HL-60 (cell line): ENCODE data around the gene OR2Y1.
"Not testable (repeated sequence)": the region's sequence is repeated elsewhere in the genome, so short reads cannot be mapped to it uniquely, and the experiment has no call there.

ENCODE experiments used
- DNase-seq, 2 experiments: peaks; one replicate each; pipeline ENCODE4 v3.0.0-alpha.2; 2010 to 2020; ENCODE audit warnings: low read depth in 1 of 2, low spot score in 1 of 2
- H3K27ac ChIP-seq: fragments of 250-450 bp; sonication (Bioruptor Pico); replicated peaks from 2 replicates; pipeline ENCODE4 v1.5.1; 2020; ENCODE audit warnings: mild to moderate bottlenecking, moderate library complexity
- H3K27me3 ChIP-seq: fragments of 250-450 bp; sonication (Bioruptor Pico); 2 replicates; pipeline ENCODE4 v1.5.1; 2021; ENCODE audit warnings: mild to moderate bottlenecking, moderate library complexity; ENCODE audit not compliant: insufficient read depth, poor library complexity, severe bottlenecking
- H3K4me3 ChIP-seq: replicated peaks from 2 replicates; pipeline ENCODE4 v1.5.1; 2011; ENCODE audit warnings: mild to moderate bottlenecking, control low read depth, low read length; ENCODE audit not compliant: insufficient read depth
- CTCF ChIP-seq: IDR thresholded peaks from one replicate; pipeline ENCODE4 v1.5.1; 2011; ENCODE audit warnings: low read length, control low read depth, inconsistent platforms; ENCODE audit not compliant: insufficient read depth
- GABPA ChIP-seq: IDR thresholded peaks from 2 replicates; pipeline ENCODE4 v1.6.1; 2012; ENCODE audit warnings: low read depth
- POLR2AphosphoS5 ChIP-seq: IDR thresholded peaks from 2 replicates; pipeline ENCODE4 v1.6.1; 2012; ENCODE audit warnings: low read depth
- SPI1 ChIP-seq: IDR thresholded peaks from 2 replicates; pipeline ENCODE4 v1.6.1; 2012; ENCODE audit warnings: low read depth, mild to moderate bottlenecking, borderline replicate concordance
- TF ChIP-seq, protein P1 (sequence below): IDR thresholded peaks from 2 replicates; pipeline ENCODE4 v1.6.1; 2012; ENCODE audit warnings: low read depth; ENCODE audit not compliant: insufficient replicate concordance

The OR2Y1 gene

GRCh38 chr5:180700440-180700839 lies 39.4 kb downstream of the OR2Y1 start:
- not testable (repeated sequence) for H3K27me3 ChIP-seq, H3K27ac ChIP-seq, DNase-seq, H3K4me3 ChIP-seq

DNA sequence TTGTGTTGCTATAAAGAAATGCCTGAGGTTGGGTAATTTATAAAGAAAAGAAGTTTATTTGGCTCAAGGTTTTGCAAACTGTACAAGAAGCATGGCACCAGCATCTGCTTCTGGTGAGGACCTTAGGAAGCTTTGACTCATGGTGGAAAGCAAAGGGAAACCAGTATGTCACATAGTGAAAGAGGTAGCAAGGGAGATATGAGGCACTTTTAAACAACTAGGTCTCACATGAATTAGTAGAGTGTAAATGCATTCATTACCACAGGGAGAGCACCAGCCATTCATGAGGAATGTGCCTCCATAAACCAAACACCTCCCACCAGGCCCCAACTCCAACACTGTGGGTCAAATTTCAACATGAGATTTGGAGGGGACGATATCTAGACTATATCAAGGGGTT lies 40.8 kb downstream of the OR2Y1 start:
- Histone ChIP-seq H3K27me3 (no peaks in the 10 kb centered on the region), H3K27ac (no peak overlapping the region)

GRCh38 chr5:180696116-180696515 lies 43.7 kb downstream of the OR2Y1 start:
- Histone ChIP-seq H3K4me3 (no peak overlapping the region), H3K27me3 (no peaks in the 10 kb centered on the region), H3K27ac (no peak overlapping the region)
- DNase-seq: no peak
- TF ChIP-seq POLR2AphosphoS5: no peak

More for the DNA sequence above, 40.8 kb downstream of the OR2Y1 start:
- DNase-seq: no peak
- TF ChIP-seq CTCF (no peak), SPI1 (no peak)
- TF ChIP-seq, protein P1, sequence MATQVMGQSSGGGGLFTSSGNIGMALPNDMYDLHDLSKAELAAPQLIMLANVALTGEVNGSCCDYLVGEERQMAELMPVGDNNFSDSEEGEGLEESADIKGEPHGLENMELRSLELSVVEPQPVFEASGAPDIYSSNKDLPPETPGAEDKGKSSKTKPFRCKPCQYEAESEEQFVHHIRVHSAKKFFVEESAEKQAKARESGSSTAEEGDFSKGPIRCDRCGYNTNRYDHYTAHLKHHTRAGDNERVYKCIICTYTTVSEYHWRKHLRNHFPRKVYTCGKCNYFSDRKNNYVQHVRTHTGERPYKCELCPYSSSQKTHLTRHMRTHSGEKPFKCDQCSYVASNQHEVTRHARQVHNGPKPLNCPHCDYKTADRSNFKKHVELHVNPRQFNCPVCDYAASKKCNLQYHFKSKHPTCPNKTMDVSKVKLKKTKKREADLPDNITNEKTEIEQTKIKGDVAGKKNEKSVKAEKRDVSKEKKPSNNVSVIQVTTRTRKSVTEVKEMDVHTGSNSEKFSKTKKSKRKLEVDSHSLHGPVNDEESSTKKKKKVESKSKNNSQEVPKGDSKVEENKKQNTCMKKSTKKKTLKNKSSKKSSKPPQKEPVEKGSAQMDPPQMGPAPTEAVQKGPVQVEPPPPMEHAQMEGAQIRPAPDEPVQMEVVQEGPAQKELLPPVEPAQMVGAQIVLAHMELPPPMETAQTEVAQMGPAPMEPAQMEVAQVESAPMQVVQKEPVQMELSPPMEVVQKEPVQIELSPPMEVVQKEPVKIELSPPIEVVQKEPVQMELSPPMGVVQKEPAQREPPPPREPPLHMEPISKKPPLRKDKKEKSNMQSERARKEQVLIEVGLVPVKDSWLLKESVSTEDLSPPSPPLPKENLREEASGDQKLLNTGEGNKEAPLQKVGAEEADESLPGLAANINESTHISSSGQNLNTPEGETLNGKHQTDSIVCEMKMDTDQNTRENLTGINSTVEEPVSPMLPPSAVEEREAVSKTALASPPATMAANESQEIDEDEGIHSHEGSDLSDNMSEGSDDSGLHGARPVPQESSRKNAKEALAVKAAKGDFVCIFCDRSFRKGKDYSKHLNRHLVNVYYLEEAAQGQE: no peak
- H3K4me3 ChIP-seq: no peak overlapping the region

- no peak for TF ChIP-seq CTCF
- no peak for TF ChIP-seq POLR2AphosphoS5
- TF ChIP-seq, protein P1: no peak
- no peak for TF ChIP-seq GABPA
- TF ChIP-seq SPI1: no peak
- H3K27me3 ChIP-seq: no peaks in the 10 kb centered on the region
- no peak overlapping the region for H3K4me3 ChIP-seq
- no peak for DNase-seq
- no peak overlapping the region for H3K27ac ChIP-seq
Measured at GRCh38 chr5:180692429-180692828, 47.4 kb downstream of the OR2Y1 start.

DNA sequence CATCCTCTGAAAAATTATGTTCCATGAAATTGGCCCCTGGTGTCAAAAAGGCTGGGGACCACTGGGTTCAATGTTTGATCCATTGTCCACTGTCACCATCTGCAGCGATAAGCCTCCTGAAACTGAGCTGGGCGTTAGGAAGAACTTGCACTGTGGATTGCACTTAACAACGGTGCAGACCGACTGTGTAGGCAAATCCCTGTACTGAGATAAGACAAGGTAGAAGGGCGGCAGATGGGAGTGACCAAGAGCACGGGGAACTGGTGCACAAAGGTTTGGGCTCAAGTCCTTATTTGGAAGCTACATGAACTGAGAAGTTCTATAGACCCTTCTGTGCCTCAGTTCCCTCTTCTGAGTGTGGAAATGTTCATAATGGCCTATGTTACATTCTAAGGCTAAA lies 48.8 kb downstream of the OR2Y1 start:
- no peak for DNase-seq
- TF ChIP-seq SPI1: no peak
- TF ChIP-seq, protein P1: no peak
- no peak for TF ChIP-seq GABPA
- TF ChIP-seq POLR2AphosphoS5: no peak
- TF ChIP-seq CTCF: no peak
- H3K27me3 ChIP-seq: no peaks in the 10 kb centered on the region
- H3K27ac ChIP-seq: no peak overlapping the region
- no peak overlapping the region for H3K4me3 ChIP-seq
